HG03196 (cell line): Measurements from ENCODE around the gene UCKL1.
"Not testable (repeated sequence)": the region's sequence is repeated elsewhere in the genome, so short reads cannot be mapped to it uniquely, and the experiment has no call there.

ENCODE experiments used
- ATAC-seq: cut with Tn5 transposase; IDR thresholded peaks from one replicate; pipeline ENCODE4 v1.9.1; 2021; ENCODE audit not compliant: unreplicated experiment

The UCKL1 gene

DNA sequence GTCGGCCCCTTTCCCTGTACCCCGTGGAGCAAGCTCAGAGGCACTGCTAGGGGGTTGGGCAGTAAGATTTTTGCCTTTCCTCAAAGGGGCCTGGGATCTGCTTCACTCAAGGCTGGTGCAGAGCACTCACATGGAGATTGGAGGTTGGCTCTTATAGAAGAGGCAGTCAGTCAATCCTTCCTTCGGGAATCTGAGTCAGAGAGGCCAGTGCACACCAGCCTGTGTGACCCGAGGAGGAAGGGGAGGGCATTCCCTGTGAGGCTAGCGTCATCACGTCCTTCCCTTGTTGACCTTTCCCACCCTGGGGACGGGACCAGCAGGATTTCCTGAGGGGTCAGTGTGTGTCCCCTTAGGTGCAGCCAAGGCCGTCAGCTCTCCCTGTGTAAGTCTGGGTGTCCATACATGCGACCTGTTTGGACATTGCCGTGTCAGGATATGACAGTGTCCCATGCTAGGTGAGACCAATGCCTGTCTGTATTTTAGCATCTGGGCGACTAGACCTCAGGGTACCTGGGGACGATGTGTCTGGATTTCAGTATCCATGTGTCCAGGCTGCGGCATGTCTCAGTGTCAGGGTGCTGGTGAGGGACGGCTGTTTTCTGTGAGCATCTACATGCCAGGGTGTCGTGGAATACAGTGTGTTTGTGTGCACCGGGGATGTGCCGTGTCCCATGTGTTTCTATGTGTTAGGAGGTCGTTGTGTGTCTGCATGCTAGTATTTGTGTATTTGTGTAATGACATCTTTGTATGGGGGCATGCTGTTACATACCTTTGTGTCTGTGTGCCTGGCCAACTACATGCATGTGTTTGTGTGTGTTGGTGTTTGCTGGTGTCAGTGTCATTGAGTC, 16.3 kb upstream of the UCKL1 start:
- ATAC-seq = no peak

DNA sequence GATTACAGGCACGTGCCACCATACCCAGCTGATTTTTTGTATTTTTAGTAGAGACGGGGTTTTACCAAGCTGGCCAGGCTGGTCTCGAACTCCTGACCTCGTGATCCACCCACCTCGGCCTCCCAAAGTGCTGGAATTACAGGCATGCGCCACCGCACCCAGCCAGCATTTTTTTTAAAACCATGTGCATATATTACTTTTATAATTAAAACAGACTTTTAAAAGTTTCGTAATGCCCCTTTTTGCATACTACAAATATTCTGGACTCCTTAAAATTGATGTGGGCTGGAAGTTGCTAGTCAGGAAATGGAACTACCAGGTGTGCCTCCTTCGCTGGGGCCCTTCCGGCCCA, 15.7 kb upstream of the UCKL1 start:
- ATAC-seq = not testable (repeated sequence)

DNA sequence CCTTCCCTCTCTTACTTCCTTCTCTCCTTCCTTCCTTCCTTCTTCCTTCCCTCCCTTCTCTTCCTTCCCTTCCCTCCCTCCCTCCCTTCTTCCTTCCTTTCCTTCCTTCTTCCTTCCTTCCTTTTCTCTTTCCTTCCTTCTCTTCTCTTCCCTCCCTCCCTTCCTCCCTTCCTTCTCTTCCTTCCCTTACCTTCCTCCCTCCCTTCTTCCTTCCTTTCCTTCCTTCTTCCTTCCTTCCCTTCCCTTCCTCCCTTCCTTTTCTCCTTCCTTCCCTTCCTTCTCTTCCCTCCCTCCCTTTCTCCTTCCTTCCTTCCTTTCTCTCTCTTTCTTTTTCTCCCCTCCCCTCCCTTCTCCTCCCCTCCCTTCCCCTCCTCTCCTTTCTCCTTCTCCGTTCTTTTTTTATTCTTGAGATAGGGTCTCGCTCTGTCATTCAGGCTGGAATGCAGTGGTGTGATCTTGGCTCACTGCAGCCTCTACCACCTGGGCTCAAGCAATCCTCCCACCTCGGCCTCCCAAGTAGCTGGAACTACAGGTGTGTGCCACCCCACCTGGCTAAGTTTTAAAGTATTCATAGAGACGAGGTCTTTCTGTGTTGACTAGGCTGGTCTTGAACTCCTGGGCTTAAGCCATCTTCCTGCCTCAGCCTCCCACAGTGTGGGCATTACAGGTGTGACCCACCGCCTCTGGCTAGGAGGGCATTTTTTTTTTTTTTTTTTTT, 14.7 kb upstream of the UCKL1 start:
- no peak for ATAC-seq

DNA sequence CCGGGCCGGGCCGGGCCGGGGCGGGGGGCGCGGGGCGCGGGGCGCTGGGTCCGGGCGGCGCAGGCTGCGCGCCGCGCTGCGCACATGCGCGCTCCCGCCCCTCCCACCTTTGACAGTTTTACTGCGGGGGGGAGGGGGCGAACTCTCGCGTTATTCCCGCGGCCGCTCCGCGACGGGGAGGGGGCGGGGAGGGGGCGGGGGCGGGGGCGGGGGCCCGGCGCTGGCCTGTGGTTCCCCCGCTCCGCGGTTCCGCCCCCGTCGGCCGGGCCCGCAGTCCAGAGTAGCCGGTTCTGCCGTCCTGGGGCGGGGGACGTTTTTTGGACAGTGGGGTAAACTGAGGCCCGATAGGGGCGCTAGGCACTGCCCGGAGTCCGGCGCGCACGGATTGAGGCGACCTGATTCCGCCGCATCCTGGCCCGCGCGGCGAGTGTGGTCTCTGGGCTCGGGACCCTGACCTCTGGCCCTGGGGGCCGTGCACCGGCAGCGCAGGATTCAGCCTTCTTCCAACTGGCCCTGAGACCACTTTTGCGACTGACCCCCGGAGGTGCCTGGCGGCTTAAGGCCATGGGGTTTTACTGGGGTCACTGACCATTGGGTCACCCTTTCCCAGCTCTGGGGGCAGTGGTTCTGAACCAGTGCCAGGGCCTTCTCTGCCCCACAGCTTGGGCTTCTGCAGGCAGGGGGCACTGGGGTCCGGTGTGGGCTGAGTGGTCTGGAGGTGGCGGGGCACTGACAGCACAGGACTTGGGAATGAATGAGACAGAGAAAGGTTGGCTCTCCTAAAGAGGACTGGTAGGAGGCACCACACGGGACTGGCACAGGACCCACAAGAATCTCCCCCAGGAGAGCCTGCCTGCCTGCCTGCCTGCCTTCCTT, 13.9 kb upstream of the UCKL1 start, which contains the start of gene ZNF512B:
ZNF512B (minus strand) TSS at position 93 of the 876 bp plus-strand sequence. CDS start 1,980 bp downstream, outside the sequence.
- ATAC-seq = no peak

DNA sequence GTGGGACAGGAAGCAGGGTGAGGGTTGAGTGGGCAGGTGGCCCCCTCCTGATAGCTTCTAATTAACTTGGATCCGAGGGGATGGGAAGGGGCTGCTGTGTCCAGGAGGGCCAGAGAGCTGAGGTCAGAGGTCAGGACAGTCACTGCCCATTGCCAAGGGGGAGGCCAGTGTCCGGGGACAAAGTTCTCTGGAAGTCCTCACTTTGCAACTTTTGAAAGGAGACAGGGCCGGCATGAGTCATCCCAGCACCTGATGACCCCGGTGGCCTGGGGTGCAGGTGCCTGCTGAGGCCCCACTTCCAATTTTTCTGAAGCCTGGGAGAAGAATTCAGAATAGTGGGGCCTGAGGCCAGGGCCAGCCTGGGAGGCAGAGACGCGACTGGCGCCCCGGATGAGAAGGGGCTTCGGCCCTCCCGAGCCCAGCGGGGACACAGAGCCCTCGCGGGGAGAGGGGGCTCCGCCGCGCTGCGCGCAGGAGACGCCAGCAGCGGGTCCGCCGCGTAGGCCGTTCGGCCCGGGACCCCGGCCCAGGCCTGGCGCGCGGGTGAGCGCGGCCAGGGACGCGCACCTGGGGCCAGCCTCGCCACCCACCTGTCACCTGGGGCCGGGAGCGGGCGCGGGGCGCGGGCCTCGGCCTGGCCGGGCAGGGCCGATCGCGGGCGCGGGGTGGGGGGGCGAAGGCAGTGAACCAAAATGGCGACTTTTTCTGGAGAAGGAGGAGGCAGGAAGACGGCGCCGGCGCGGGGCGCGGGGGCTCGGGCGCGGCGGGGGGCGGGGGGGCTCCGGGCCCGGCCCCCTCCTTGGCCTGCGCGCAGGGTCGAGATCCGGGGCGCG, 12.9 kb upstream of the UCKL1 start:
- no peak for ATAC-seq

DNA sequence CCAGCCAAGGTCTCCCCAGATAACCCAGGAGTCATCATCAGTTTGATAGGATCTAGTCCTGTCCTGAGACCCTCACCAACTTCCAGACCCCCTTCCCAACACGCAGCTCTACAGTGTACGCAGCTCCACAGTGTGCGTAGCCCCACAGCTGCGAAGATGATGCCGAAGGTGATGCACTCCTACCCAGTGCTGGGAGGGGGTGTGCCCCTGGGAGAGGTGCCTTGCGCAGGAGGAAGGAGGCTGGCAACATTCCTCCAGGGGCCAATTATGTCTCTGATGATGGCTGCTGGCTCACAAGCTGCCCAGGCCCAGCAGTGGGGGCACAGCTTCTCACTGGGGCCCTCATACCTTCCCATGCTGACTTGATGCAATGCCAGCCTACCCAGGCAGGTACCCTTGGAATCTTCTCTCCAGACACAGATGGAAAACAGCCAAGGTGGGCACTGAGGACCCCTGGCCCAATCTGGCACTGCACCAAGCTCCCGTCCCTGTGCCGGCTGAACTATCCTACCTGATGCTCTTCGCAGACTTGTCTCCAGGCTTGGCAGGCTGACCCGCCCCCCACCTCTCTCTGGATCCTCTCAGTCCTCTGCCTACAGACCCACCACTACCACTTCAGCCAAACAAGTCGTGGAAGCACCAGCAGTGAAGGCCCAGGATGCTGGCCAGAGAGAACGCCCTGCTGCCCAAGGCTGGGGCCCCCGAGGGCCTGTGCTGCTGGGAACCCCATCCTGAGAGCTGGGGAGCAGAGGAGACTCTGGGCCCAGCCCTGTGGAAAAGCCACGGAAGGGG, 12.1 kb upstream of the UCKL1 start:
- no peak for ATAC-seq

DNA sequence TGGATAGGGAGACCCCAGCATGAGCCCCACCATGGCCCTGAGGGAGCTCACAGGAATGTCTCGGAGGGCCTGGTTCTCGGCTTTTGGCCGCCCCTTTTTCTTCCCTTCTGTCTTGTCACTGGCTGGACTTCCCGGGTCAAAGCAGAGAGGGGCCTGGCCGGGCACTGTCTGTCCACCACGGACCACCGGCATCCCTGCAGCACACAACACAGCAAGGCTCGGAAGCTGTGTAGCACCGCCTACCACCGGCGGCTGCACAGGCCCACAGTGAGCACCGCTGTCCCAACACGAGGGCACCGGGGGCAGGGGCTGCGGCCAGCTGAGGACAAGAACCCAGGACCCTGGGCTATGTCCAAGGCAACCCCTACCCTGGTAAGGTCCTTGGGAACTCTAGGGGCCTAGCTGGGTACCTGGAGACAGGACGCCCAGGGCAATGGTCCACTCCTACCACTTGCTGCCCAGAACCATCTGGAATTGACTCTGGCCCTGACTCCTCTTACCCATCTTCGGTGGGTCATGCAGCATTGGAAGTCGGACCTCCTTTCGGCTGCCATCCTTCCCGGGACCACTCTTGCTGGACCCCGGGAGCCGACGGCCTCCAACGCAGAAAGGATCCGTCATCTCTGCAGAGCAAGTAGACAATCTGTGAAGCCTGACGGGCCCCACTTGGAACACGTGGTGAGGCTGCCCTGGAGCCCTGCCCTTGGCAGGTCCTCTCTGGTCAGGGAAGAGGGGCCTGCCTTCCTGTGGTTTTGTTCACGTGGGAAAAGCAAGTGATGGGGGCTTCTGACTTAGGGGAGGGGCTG, 11.3 kb upstream of the UCKL1 start:
- no peak for ATAC-seq

DNA sequence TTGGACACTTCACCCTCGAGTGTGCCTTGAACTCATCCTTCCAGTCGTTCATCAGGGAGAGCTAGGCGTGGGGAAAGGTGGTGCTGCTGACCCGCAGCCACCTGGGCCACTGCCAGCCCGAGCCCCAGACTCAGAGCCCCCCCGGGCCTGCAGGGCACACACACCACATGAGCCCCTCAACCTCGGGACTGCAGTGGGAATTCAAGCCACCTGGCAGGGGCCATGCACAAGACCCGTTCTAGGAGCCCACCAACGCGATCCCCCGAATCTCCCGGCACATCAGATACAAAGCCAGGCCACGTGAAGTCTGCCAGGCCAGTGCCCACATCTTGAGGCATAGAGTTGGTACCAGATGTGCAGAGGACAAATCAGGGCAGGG, 10.7 kb upstream of the UCKL1 start:
- ATAC-seq = no peak

DNA sequence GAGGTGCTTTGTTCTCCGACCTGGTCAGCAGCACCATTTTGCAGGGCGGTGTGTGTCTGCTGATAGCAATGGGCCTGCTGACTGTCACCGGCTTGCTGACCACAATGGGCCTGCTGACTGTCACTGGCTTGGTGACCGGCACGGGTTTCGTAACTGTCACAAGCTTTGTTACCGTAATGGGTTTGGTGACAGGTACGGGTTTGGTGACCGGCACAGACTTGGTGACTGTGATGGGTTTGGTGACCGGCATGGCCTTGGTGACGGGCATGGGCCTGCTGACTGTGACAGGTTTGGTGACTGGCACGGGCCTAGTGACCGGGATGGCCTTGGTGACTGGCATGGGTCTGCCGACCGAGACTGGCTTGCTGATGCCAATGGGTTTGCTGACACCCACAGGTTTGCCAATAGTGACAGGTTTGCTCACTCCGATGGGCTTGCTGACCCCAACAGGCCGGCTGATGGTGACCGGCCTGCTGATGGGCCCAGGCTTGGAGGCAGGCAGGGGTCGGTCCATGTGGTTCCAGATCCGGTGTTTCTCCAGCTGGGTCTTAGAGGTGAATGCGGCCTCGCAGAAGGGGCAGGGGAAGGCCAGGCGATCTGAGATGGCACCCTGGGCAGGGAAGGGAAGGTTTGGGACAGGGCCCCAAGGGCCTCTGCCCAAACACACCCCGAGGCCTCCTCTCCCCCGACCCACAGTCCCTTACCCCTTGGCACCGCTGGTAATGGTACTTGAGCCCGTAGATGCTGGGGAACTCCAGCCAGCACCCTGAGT, 10.1 kb upstream of the UCKL1 start:
- ATAC-seq = no peak

DNA sequence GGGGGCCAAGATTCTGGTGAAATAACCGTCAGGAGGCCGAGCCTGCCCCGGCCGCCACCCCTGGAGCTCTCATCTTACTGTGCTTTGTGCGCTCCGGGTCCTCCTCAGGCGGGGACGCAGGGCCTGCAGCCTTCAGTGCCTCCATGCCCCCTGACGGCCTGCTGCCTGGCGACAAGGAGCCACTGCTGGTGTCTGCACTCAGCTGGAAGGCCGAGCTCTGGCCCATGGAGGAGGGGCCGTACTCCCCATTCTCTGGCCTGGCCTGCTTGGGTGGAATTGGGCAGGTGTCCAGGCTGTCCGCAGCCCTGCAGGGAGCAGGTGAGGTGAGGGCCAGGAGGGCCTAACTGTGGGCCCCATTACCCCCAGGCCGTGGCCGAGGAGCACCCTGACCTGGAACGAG, 8.2 kb upstream of the UCKL1 start:
- no peak for ATAC-seq

DNA sequence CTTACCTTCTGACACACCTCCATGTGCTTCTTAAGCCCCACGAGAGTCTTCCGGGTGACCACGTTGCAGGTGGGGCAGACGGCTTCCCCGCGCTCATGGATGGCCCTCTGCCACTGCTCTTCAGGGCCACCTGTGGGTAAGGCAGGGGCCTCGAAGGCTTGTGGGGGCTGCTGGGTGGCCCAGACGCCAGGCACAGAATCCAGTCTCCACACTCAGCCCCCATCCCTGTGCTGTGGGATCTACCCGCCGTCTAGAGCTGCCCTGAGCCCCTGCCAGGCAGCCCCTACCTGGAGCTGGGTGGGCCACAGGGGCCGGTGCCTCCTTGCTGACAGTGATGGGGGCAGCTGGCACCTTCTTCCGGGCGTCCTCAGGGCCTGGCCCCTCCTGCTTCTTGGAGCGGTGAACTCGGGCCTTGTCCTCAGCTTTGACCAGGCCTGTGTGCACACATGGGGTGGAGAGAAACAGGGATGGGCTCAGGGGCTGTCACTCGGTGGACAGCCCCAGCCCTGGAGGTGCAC, 7.6 kb upstream of the UCKL1 start:
- ATAC-seq = no peak

DNA sequence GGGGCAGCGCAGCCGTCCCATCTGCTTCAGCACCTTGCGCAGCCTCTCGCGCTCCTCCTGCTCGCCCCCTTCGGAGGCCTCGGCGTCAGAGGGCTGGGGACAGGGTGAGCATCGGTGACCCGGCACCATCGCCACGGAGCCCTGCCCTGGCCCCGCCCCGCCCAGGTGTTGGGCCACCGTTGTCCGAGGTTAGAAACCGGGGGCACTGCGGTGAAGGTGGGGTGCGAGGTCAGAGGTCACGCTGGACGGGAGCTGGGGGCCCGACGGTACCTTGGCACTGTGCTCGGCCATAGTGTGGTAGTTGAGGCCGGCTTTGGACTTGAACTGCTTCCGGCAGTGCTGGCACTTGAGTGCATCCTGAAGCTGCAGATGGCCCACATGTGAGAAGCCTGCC, 7.1 kb upstream of the UCKL1 start:
- no peak for ATAC-seq

DNA sequence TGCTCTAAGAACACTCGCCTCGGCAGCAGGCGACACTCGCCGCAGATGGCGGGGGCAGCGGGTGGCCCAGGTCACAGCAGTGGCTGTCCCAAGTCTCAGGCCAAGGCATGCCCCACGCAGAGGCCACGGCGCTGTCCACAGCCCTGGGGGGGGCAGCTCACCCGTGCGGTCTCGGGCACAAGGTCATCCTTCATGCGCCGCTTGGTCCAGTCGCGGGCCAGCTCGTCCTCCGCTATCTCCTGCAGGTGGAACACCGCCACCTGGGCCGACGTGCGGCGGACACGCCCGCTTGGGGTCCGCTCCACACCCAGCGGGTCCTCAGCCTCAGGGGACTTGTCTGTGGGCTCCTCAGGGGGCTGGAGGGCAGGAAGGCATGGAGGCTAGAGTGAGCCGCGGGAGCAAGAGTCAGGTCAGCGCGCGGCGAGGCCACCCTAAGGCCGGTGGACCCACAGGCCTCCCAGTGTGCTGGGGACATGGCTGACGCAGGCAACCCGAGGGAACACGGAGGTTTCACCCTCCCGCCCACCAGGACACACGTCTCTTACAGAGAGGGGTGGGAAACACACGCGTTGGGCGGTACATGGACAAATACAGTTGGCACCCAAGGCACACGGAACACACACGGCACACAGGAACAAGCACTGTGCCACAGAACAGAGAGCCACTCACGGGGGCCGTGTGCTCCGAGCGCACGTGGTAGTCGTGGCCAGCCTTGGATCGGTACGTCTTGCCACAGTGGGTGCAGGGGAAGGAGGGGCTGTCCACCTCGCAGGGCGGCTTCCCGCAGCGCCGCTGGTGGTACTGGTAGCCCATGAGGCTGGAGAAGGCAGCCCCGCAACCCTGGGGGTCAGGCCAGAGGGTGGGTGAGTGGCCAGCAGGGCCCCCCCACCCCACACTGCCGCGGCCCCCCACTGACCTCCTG, 6.5 kb upstream of the UCKL1 start:
- ATAC-seq = no peak

DNA sequence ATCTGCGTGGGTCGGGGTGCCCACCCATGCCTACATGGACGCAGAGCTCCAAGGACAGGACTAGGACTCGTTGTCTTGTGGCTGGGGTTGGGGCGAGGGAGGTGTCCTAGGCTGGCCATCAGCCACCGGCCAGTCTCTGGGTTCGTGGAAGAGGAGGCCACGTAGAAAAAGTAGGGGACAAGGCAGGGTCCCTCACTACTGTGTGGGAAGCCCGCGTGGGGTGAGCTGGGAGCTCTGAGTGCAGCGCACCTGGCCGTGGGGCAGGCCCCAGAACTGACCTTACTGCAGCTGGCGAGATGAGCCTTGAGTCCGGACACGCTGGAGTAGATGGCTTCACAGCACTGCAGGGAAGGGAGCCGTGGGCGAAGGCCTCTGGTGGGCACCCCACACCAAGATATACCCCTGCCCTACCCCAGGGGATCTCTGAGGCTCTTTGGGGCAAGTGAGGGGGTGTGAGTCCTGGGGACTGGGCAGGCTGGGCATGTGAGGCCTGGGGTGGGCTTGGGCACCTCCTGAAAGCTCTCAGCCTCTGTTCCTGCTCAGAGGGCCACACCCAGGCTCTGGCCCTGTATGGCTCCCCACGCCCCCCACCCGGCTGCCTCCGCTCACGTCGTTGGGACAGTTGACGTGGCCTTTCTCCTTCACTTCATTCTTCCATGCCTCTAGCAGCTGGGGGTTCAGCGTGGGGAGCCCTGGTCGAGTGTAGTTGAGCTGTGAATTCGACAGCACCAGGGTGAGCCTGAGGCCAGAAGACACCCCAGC, 5.6 kb upstream of the UCKL1 start:
- no peak for ATAC-seq

DNA sequence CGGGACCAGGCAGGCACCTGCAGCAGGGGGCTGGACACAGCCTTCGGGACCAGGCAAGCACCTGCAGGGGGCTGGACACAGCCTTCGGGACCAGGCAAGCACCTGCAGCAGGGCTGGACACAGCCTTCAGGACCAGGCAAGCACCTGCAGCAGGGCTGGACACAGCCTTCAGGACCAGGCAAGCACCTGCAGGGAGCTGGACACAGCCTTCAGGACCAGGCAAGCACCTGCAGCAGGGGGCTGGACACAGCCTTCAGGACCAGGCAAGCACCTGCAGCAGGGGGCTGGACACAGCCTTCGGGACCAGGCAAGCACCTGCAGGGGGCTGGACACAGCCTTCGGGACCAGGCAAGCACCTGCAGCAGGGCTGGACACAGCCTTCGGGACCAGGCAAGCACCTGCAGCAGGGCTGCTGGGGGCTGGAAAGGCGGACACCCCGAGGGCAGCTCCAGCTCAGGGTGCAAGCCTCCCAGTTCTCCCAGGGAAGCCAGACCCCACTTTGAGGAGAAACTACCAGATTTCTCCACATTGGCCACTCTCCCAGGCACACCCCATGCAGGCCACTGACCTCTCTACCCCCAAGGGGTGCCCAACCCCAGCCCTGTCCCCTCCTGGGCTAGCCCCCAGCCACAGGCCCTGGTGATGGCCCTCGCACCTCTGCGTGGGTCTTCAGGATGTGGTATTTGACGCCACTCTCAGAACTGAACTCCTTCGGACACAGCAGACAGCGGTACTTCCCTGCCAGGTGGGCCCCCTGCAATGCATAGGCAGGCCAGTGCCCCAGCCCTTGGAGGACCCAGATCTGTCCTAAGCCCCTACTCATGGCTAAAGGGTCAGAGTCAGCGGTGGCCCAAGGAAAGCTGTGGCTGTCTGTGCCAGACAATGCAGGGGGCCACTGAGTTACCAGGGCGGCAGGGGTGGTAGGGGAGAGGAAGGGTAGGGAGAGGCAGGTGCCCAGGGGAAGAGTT, 4.7 kb upstream of the UCKL1 start:
- not testable (repeated sequence) for ATAC-seq
